Measurements from ENCODE around the gene P2RY11. TPM values are rescaled to one million over a fixed set of nuclear protein-coding genes. Genes with fewer than 3 reads are reported as not detected.

P2RY11 gene
- total RNA-seq, 2 donors from 2014 or later = 4.5 to 11.6 TPM

DNA sequence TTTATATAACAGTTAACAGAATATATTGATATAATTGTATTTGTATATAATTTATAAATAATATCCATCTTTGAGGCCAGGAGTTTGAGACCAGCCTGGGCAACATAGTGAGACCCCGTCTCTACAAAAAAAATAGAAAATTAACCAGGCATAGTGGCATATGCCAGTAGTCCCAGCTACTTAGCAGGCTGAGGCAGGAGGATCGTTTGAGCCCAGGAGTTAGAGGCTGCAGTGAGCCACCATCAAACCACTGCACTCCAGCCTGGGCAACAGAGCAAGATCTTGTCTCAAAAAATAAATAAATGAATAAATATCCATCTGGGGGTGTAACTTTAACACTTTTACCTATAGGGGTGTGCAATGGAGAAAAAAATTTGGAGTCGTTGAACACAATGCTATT, 26.7 kb upstream of the P2RY11 start:
- Histone ChIP-seq H3K27ac (no peak overlapping the region), H3K4me1 (ENCODE audit: control insufficient read depth in 1 of 2, low read depth in 2 of 2) (peaks cover 0 to 6% of the 10 kb centered on the region in 2 donors), H3K4me3 (no peak overlapping the region), H3K9me3 (no peaks in the 10 kb centered on the region), H3K27me3 (replicated peaks; ENCODE audit: insufficient read depth) (no peaks in the 10 kb centered on the region), H3K36me3 (no peaks in the 10 kb centered on the region)
- DNase-seq (ENCODE audit: low spot score) (no peak), ATAC-seq (ENCODE audit: insufficient number of reproducible peaks, low FRiP score, low read depth) (no peak)
- TF ChIP-seq CTCF (IDR thresholded peaks at IDR 0.05) = no peak

GRCh38 chr19:10085641-10086590, 25.6 kb upstream of the P2RY11 start, which contains the start of gene SHFL:
TSS of gene SHFL (plus strand) at chr19:10086317. CDS start at chr19:10086428, 111 bp downstream.
- Histone ChIP-seq H3K4me1 (ENCODE audit: control insufficient read depth in 1 of 2, low read depth in 2 of 2) (peaks cover 0 to 6% of the 10 kb centered on the region in 2 donors), H3K27me3 (replicated peaks; ENCODE audit: insufficient read depth) (no peaks in the 10 kb centered on the region), H3K4me3 (peak within 1 kb of the TSS; percentile 87), H3K27ac (peak within 1 kb of the TSS; percentile 75 to 82), H3K9me3 (no peaks in the 10 kb centered on the region), H3K36me3 (no peaks in the 10 kb centered on the region)
- no peak for DNase-seq (ENCODE audit: low spot score)
- TF ChIP-seq CTCF (IDR thresholded peaks at IDR 0.05) = no peak
- peak; percentile 67 for ATAC-seq (ENCODE audit: insufficient number of reproducible peaks, low FRiP score, low read depth)

- Histone ChIP-seq H3K36me3 (no peaks in the 10 kb centered on the region), H3K4me3 (peak overlapping the region; percentile 87), H3K27ac (peak overlapping the region; percentile 75 to 82), H3K4me1 (ENCODE audit: control insufficient read depth in 1 of 2, low read depth in 2 of 2) (peaks cover 0 to 6% of the 10 kb centered on the region in 2 donors), H3K27me3 (replicated peaks; ENCODE audit: insufficient read depth) (no peaks in the 10 kb centered on the region), H3K9me3 (no peaks in the 10 kb centered on the region)
- no peak for TF ChIP-seq CTCF (IDR thresholded peaks at IDR 0.05)
- ATAC-seq (ENCODE audit: insufficient number of reproducible peaks, low FRiP score, low read depth) (no peak), DNase-seq (ENCODE audit: low spot score) (no peak)
Measured at GRCh38 chr19:10086591-10087192, 24.8 kb upstream of the P2RY11 start.

GRCh38 chr19:10087296-10088061, 24.0 kb upstream of the P2RY11 start:
- DNase-seq (ENCODE audit: low spot score) (no peak), ATAC-seq (ENCODE audit: insufficient number of reproducible peaks, low FRiP score, low read depth) (no peak)
- Histone ChIP-seq H3K27ac (peak overlapping the region; percentile 75 to 82), H3K36me3 (no peaks in the 10 kb centered on the region), H3K4me1 (ENCODE audit: control insufficient read depth in 1 of 2, low read depth in 2 of 2) (peaks cover 0 to 6% of the 10 kb centered on the region in 2 donors), H3K9me3 (no peaks in the 10 kb centered on the region), H3K27me3 (replicated peaks; ENCODE audit: insufficient read depth) (no peaks in the 10 kb centered on the region), H3K4me3 (peak overlapping the region; percentile 87)
- TF ChIP-seq CTCF (IDR thresholded peaks at IDR 0.05) = no peak

All from thoracic aorta (tissue), 2 donors.